ENCODE results near the gene ANGEL1. TPM values are rescaled to one million over a fixed set of nuclear protein-coding genes. Genes with fewer than 3 reads are reported as not detected.

The ANGEL1 gene
- total RNA-seq, 6 donors from 2014 or later: 13.8 to 35.6 (median 23.6) TPM

DNA sequence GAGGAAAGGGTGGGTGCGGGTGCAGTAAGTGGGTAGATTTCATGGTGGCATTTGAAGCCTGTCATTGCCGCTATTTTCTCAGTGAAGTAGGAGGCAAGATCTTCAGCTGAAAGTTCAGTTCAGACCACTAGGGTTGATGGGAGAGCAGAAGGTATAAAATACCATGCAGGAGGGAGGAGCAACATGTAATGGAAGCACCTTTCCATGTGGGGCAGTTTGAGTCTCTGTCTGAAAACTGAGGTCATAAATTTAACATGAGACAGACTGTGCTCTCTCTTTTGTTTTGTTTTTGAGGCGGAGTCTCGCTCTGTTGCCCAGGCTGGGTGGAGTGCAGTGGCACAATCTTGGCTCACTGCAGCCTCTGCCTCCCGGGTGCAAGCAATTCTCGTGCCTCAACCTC, 36.2 kb upstream of the ANGEL1 start:
- H3K4me3 ChIP-seq: no peak overlapping the region
- H3K27me3 ChIP-seq: no peaks in the 10 kb centered on the region
- ATAC-seq (ENCODE audit: low FRiP score in 2 of 2): no peak
- DNase-seq: no peak
- no peaks in the 10 kb centered on the region for H3K9me3 ChIP-seq
- no peaks in the 10 kb centered on the region for H3K36me3 ChIP-seq
- no peak for TF ChIP-seq POLR2AphosphoS5 (IDR thresholded peaks at IDR 0.05)
- TF ChIP-seq, protein P1, sequence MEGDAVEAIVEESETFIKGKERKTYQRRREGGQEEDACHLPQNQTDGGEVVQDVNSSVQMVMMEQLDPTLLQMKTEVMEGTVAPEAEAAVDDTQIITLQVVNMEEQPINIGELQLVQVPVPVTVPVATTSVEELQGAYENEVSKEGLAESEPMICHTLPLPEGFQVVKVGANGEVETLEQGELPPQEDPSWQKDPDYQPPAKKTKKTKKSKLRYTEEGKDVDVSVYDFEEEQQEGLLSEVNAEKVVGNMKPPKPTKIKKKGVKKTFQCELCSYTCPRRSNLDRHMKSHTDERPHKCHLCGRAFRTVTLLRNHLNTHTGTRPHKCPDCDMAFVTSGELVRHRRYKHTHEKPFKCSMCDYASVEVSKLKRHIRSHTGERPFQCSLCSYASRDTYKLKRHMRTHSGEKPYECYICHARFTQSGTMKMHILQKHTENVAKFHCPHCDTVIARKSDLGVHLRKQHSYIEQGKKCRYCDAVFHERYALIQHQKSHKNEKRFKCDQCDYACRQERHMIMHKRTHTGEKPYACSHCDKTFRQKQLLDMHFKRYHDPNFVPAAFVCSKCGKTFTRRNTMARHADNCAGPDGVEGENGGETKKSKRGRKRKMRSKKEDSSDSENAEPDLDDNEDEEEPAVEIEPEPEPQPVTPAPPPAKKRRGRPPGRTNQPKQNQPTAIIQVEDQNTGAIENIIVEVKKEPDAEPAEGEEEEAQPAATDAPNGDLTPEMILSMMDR (IDR thresholded peaks at IDR 0.05): no peak
- no peak for TF ChIP-seq EP300 (IDR thresholded peaks at IDR 0.05)
- TF ChIP-seq POLR2A (IDR thresholded peaks at IDR 0.05): no peak
- H3K27ac ChIP-seq: peak overlapping the region in 3 of 4 donors; percentile 9 to 63 (median 27)
- 83% methylated on average over 6 of the region's 6 CpGs for whole genome bisulfite sequencing, 2 donors
- peaks cover 0 to 11% (median 7%) of the 10 kb centered on the region in 4 donors for H3K4me1 ChIP-seq

DNA sequence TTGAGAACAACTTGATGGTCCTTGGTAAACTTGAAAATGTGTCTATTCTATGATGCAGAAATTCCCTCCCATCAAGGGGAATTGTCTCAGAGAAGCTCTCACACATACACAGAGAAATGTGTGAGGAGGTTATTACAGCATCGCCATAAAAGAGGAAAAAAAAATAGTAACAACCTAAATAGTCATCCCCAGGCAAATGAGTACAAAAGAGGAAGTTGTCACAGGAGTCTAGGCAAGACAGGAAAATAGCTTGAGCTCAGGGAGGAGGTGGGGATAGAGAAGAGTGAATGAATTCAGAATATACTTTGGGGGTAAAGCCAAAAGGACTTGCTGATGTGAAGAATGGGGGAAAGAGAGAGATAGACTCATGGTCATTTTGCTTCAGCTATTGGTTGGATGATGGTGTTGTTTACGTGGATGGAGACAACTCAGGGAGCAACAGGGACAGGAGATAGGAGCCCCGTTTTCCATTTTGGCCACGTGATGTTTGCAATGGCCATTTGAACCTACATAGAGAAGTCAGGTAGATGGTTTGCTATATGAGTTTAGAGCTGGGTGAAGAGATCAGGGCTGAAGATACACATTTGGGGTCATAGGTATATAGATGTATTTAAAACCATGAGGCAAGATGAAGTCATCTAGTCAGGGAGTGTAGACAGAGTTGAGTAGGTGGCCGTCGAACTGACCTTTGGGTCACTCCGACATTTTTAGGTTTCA, 33.8 kb upstream of the ANGEL1 start:
- peaks cover 4 to 11% (median 7%) of the 10 kb centered on the region in 4 donors for H3K4me1 ChIP-seq
- 82% methylated on average over 7 of the region's 7 CpGs for WGBS, 2 donors
- peak in 1 of 2 donors; percentile 51 for ATAC-seq (ENCODE audit: low FRiP score in 2 of 2)

GRCh38 chr14:76844223-76844622, 31.5 kb upstream of the ANGEL1 start:
- Histone ChIP-seq H3K9me3 (no peaks in the 10 kb centered on the region), H3K4me1 (peaks cover 4 to 11% (median 7%) of the 10 kb centered on the region in 4 donors), H3K36me3 (no peaks in the 10 kb centered on the region), H3K4me3 (no peak overlapping the region), H3K27ac (peak overlapping the region; percentile 64 to 83 (median 76)), H3K27me3 (no peaks in the 10 kb centered on the region)
- 36 to 81% methylated on average over 4 to 9 of the region's 9 CpGs for WGBS, 2 donors
- no peak for TF ChIP-seq POLR2A (IDR thresholded peaks at IDR 0.05)
- TF ChIP-seq, protein P1 (IDR thresholded peaks at IDR 0.05): peak; percentile 30 to 83 (median 56)
- peak; percentile 49 to 98 (median 82) for TF ChIP-seq EP300 (IDR thresholded peaks at IDR 0.05)
- TF ChIP-seq POLR2AphosphoS5 (IDR thresholded peaks at IDR 0.05): peak; percentile 87 to 89
- DNase-seq (peak in 1 of 2 donors; percentile 73), ATAC-seq (ENCODE audit: low FRiP score in 2 of 2) (peak; percentile 89 to 92)

More for the DNA sequence above, 33.8 kb upstream of the ANGEL1 start:
- DNase-seq: no peak
- Histone ChIP-seq H3K9me3 (no peaks in the 10 kb centered on the region), H3K27me3 (no peaks in the 10 kb centered on the region), H3K36me3 (no peaks in the 10 kb centered on the region), H3K4me3 (no peak overlapping the region), H3K27ac (no peak overlapping the region)
- no peak for TF ChIP-seq POLR2A (IDR thresholded peaks at IDR 0.05)
- no peak for TF ChIP-seq EP300 (IDR thresholded peaks at IDR 0.05)
- TF ChIP-seq, protein P1 (IDR thresholded peaks at IDR 0.05): no peak
- TF ChIP-seq POLR2AphosphoS5 (IDR thresholded peaks at IDR 0.05): no peak

DNA sequence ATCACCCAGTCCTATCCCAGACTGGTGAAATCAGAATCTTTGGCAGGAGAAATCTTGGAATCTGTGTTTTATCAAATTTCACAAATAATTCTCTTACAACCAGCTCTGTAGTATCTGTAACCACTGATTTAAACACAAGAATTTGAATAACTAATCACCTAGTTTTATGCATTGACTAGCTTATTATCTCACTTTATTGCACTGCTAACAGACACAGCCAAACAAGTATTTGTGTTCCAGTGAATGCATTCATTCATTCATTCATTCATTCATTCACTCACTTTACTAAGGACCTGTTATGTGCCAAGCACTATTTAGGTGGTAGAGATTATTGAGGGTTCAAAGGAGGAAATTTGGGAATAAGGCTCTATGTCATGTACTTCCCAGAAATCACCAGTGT, 29.7 kb upstream of the ANGEL1 start:
- Histone ChIP-seq H3K9me3 (no peaks in the 10 kb centered on the region), H3K27me3 (no peaks in the 10 kb centered on the region), H3K4me1 (peaks cover 4 to 11% (median 7%) of the 10 kb centered on the region in 4 donors), H3K27ac (no peak overlapping the region), H3K36me3 (no peaks in the 10 kb centered on the region), H3K4me3 (no peak overlapping the region)
- DNase-seq (no peak), ATAC-seq (ENCODE audit: low FRiP score in 2 of 2) (no peak)
- TF ChIP-seq POLR2AphosphoS5 (IDR thresholded peaks at IDR 0.05) (no peak), POLR2A (IDR thresholded peaks at IDR 0.05) (no peak), EP300 (IDR thresholded peaks at IDR 0.05) (no peak)
- TF ChIP-seq, protein P1 (IDR thresholded peaks at IDR 0.05): no peak

GRCh38 chr14:76837524-76837923, 24.8 kb upstream of the ANGEL1 start:
- 59 to 61% methylated on average over 5 of the region's 5 CpGs for WGBS, 2 donors

More at GRCh38 chr14:76837524-76837923, 24.8 kb upstream of the ANGEL1 start:
- Histone ChIP-seq H3K9me3 (no peaks in the 10 kb centered on the region), H3K27ac (no peak overlapping the region), H3K36me3 (no peaks in the 10 kb centered on the region), H3K27me3 (no peaks in the 10 kb centered on the region), H3K4me3 (no peak overlapping the region), H3K4me1 (no peaks in the 10 kb centered on the region)
- DNase-seq (no peak), ATAC-seq (ENCODE audit: low FRiP score in 2 of 2) (no peak)
- TF ChIP-seq POLR2A (IDR thresholded peaks at IDR 0.05) (no peak), EP300 (IDR thresholded peaks at IDR 0.05) (no peak), POLR2AphosphoS5 (IDR thresholded peaks at IDR 0.05) (no peak)
- TF ChIP-seq, protein P1 (IDR thresholded peaks at IDR 0.05): no peak

Measured in upper lobe of left lung (tissue), 6 donors.